GM12801 (cell line): ENCODE measurements around the gene TIMP3.

ENCODE experiments used
- CTCF ChIP-seq: IDR thresholded peaks from one replicate; pipeline ENCODE4 v1.5.1; 2011; ENCODE audit warnings: control low read depth; ENCODE audit not compliant: insufficient read length; ENCODE audit errors: extremely low read depth

TIMP3 gene

GRCh38 chr22:32815059-32815458, 13.6 kb downstream of the TIMP3 start:
- no peak for TF ChIP-seq CTCF

- no peak for TF ChIP-seq CTCF
Observed at GRCh38 chr22:32815943-32816342, 14.4 kb downstream of the TIMP3 start.

DNA sequence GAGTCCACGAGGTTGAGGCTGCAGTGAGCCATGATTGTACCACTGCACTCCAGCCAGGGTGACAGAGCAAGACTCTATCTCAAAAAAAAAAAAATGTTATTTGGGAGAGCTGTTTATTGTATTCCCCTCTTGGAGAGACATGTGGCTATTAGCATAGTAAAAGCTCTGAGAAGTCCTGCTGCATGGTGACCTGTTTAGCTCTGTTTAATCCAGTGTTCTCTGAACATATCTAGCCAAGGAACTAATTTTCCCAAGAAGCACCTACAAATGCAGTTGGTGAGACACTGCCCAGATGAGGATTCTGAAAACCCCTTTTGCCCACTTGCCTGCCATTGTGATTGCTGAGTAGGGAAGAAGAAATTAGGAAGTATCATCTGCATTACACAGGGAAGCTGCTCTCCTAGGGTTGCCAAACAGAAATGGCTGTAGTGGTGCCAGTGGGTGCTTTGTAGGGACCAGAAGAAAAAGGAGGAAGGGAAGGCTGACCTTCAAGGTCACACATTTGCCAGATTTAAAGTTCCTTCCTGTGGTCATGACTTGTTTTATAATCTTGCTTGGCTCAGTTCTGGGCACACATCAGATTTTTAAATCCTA, 15.7 kb downstream of the TIMP3 start:
- TF ChIP-seq CTCF = no peak

DNA sequence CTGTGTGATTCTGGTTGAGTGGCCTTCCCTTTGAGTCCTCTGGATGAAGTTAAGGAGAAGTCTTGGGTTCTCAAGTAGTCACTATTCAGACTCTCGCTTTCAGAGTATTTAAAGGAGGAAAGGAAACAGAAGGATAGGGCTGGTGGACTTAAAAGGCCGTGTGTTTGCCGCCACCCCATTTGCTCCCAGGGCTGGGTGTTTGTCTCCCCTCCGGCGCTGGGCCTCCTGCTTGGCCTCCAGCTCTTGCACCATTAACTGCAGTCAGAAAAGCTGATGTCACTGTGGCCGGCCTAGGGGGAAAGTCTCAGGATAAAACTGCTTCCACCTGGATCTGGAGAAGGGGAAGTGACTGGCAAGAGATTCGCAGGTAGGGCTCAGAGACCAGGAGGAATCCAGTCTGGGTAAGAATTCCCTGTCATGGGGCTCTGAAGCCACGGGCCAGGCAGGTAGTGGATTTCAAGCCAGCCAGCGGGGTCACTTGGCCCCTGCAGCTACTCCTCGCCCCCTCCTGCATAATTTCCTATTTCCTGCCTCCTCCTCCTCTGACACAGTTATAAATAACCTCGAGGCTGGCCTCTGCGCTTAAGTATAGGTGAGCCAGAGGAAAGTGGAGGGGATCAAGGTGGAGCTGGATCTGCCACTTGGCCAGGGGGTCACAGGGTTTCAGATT, 17.1 kb downstream of the TIMP3 start:
- no peak for TF ChIP-seq CTCF

- no peak for TF ChIP-seq CTCF
Observed at GRCh38 chr22:32819120-32819519, 17.6 kb downstream of the TIMP3 start.

- TF ChIP-seq CTCF = no peak
Observed at GRCh38 chr22:32820131-32821119, 18.9 kb downstream of the TIMP3 start.

DNA sequence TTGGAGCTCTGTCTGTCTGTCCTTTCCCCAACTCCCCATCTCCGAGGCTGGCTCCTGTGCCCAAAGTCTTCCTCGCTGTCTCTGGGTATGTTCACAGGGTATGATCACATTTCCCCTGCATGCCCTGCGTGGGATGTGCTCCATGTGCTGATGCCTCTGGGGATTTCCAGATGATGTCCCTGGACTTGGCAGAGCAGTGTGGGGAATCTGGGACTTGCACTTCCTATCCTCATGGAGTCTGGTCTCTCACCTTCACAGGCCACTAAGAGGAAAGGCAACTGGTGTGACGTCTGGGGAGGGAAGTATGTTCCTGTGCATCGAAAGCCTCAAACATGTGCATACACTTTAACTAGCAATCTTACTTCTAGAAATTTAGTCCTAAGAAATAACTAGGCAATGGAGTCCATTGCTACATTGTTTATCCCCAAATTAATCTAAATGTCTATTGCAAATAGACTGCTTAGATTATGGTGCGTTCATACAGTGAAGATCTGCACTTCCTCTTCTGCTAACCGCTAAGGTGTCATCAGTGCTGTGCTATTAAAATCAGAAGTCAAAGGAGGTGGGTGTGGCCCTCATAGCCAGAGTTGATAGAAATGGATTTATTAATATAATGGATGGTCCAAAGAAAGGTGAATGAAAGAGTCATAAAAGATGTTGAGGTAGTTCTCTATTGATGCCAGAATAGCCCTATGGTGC, 20.8 kb downstream of the TIMP3 start:
- no peak for TF ChIP-seq CTCF
